Measurements from ENCODE around the gene IFNGR2.
"Not testable (repeated sequence)": the region's sequence is repeated elsewhere in the genome, so short reads cannot be mapped to it uniquely, and the experiment has no call there.

The IFNGR2 gene

GRCh38 chr21:33446620-33447019 is 43.4 kb downstream of the IFNGR2 start:
- not testable (repeated sequence) for DNase-seq

- no peak for DNase-seq
These were observed 46.4 kb downstream of the IFNGR2 start for GRCh38 chr21:33449616-33450015.

- DNase-seq, result no peak
These were observed 48.4 kb downstream of the IFNGR2 start for GRCh38 chr21:33451634-33452071.

- no peak for DNase-seq
These were observed 49.1 kb downstream of the IFNGR2 start for GRCh38 chr21:33452362-33452761.

GRCh38 chr21:33455686-33456446 is 52.7 kb downstream of the IFNGR2 start:
- DNase-seq, result no peak

GRCh38 chr21:33458861-33459260 is 55.6 kb downstream of the IFNGR2 start:
- no peak for DNase-seq

- no peak for DNase-seq
These were observed 58.5 kb downstream of the IFNGR2 start for GRCh38 chr21:33461538-33462250.

- DNase-seq, result not testable (repeated sequence)
These were observed 66.0 kb downstream of the IFNGR2 start for GRCh38 chr21:33469183-33469582.

- DNase-seq, result no peak
These were observed 67.5 kb downstream of the IFNGR2 start for GRCh38 chr21:33470701-33471100.

- no peak for DNase-seq
These were observed 70.1 kb downstream of the IFNGR2 start for GRCh38 chr21:33473344-33473743.

- no peak for DNase-seq
These were observed 73.9 kb downstream of the IFNGR2 start for GRCh38 chr21:33477066-33477465.

- no peak for DNase-seq
These were observed 75.0 kb downstream of the IFNGR2 start for GRCh38 chr21:33478182-33478581.

- DNase-seq, result peak; percentile 39
These were observed 75.9 kb downstream of the IFNGR2 start for GRCh38 chr21:33478935-33479678.

GRCh38 chr21:33479679-33480480 is 76.7 kb downstream of the IFNGR2 start, which contains the start of gene TMEM50B:
Gene TMEM50B (minus strand): TSS chr21:33479974. CDS start chr21:33468885, 11,089 bp downstream.
- peak; percentile 96 for DNase-seq

- DNase-seq, result no peak
These were observed 77.4 kb downstream of the IFNGR2 start for GRCh38 chr21:33480481-33481103.

- no peak for DNase-seq
These were observed 78.2 kb downstream of the IFNGR2 start for GRCh38 chr21:33481314-33481943.
